DMS53 treated with DMSO at 0.1 percent for 48 hours (cell line): ENCODE results near the gene MAP3K14.
"Not testable (repeated sequence)": the region's sequence is repeated elsewhere in the genome, so short reads cannot be mapped to it uniquely, and the experiment has no call there.

Experiments used
- DNase-seq: peaks from one replicate; lab custom pipeline; 2025; ENCODE audit not compliant: unreplicated experiment; lab: John Stamatoyannopoulos, UW

The MAP3K14 gene

DNA sequence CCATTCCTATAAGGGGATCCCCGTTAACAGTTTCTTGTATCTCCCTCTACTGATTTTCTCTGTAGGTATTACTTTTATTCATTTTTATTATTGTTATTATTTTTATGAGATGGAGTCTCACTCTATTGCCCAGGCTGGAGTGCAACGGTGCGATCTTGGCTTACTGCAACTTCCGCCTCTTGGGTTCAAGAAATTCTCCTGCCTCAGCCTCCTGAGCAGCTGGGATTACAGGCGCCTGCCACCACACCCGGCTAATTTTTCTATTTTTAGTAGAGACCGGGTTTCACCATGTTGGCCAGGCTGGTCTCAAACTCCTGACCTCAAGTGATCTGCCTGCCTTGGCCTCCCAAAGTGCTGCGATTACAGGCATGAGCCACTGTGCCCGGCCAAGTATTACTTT lies 14.6 kb downstream of the MAP3K14 start:
- not testable (repeated sequence) for DNase-seq

DNA sequence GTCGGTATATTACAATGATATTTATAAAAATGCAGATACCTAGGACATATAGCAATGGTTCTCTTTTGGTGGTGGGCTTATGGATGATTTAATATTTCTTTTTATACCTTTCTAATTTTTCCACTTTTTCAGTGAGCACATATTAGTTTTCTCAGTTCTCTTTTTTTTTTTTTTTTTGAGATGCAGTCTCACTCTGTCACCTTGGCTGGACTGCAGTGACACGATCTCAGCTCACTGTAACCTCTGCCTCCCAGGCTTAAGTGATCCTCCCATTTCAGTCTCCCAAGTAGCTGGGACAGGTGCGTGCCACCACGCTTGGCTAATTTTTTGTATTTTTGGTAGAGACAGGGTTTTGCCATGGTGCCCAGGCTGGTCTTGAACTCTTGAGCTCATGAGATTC lies 15.1 kb downstream of the MAP3K14 start:
- DNase-seq = no peak

DNA sequence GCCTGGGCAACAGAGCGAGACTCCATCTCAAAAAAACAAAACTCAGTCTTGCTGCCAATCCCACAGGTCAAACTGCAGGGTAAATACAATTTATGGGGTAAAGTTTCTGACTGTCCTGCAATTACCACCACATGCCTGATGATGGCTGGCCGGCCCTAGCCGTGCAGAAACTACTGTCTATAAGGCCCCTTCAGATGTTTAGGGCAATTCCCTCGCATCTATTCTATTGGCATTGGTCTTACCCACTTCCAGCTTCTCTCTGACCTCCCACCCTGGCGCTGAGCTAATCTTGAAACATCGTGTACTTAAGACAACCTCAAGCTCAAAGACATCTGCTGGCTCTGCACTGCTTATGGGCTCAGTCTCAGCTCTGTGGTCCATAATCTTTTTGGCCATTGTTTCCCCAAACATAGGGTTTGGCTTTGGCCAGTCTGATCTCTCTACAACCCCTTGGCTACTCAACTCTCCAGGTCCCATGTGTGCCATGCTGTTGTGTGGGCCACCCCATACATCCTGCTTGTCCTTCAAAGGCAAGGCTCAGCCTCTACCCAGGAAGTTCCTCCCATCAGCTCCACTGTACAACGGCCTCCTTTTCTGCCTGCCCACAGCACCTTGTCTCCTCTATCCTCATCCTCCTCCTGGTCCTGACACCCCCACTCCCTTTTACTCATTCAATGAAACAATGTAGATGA lies 16.6 kb downstream of the MAP3K14 start:
- DNase-seq = no peak

DNA sequence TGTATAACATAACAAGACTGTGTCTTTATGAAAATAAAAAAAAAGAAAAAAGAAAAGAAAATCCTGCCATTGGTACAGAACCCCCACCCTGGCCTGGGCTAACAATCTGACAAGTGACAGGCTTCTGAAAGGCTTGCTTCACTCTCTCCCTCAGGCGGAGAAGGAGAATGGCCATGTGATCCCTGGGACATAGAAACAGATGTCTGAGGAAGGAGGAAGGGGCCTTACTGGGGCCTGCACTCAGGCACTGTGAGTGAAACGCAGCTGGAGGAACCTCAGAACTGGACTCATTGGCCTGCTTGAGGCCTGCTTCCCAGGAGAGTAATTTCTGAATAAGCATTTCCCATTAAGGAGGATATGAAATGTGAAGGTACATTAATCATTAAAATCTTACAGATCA lies 17.5 kb downstream of the MAP3K14 start:
- DNase-seq = no peak

DNA sequence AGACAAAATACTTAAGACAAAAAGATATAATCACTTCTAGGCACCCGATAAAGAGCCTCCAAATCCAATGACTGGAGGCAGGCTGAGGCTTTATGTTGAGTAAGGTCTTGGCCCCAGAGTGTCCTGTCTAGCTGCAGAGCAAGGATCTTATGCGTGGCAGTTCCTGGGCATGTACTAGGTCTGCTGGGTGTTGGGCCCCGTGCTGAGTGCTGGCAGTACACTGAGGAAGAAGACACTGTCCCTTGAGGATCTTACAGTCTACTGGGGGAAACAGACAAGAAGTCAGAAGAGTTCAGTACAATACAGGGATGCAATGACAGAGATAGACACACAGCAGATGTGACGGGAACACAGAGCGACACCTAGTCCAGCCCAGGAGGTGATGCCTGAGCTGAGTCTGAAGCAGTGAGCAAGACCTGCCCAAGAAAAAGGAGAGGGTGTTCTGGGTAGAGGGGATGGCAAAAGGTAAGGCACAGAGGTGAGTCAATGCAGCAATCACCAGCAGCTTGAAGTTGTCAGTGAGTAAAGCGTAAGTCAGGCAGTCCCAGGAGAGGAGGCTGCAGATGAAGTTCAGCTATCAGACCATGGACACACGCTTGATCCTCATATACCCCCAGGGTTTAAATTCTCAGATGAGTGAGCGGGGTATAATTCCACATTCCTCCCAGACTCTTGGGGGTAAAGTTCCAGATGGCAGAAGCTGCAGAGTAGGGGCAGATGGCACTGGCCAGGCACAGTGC lies 18.1 kb downstream of the MAP3K14 start:
- no peak for DNase-seq

DNA sequence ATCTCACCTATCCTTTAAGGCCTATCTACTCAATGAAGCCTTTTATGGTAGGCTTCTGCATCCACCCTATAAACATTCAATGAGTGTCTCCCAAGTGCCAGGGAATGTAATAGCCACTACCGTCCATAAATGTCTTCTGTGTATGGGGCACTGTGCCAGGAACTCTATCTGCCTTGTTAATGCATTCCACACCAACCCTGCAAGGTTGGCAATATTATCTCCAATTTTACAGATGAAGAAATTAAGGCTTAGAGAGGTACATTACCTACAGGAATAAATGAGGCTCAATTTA lies 20.0 kb downstream of the MAP3K14 start:
- no peak for DNase-seq

DNA sequence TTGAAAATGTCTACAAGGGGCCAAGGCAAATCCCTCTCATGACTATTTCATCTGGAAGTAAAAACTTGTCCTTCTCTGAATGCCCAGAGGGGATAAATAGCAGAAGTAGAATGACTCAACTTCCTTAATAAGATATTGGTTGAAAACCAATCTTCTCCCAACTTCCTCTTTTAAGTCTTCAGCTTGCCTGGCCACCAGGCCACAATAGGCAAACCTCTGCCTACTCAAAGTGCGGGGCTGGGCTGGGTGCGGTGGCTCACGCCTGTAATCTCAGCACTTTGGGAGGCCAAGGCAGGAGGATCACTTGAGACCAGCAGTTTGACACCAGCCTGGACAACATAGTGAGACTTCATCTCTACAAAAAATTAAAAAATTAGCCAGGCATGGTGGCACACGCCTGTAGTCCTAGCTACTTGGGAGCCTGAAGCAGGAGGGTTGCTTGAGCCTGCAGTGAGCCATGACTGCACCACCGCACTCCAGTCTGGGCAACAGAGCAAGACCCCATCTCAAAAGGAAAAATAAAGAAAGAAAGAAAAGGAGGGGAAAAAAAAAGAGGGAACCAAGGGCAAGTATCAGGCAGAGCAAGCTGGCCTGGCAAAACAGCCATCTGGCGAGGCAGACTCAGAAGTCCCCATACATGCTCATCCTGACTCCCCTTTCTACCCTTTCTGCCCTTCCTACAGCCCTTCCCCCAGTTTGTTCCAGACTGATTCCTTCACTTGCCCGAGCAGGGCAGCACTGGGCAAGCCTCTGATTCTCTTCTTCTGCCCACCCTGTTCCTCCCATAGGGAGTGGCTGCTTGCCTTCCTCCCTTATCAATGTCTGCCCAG lies 20.6 kb downstream of the MAP3K14 start:
- no peak for DNase-seq

DNA sequence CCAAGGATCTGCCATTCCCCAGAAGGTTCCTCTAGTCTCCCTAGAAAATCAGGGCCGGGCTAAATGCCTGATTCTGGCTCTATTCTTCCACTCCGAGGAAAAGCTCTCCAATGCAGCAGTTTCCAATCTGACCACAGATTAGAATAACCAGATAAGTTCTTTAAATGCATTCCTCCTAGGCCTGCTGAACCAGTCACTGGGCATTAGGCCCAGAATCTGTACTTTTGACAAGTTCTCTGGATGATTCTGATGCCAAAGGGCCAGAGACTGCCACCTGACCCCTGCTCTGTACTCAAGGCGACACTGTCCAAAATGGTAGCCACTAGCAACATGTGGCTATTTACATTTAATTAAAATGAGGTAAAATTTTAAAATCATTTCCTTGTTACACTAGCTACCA lies 22.3 kb downstream of the MAP3K14 start:
- no peak for DNase-seq

DNA sequence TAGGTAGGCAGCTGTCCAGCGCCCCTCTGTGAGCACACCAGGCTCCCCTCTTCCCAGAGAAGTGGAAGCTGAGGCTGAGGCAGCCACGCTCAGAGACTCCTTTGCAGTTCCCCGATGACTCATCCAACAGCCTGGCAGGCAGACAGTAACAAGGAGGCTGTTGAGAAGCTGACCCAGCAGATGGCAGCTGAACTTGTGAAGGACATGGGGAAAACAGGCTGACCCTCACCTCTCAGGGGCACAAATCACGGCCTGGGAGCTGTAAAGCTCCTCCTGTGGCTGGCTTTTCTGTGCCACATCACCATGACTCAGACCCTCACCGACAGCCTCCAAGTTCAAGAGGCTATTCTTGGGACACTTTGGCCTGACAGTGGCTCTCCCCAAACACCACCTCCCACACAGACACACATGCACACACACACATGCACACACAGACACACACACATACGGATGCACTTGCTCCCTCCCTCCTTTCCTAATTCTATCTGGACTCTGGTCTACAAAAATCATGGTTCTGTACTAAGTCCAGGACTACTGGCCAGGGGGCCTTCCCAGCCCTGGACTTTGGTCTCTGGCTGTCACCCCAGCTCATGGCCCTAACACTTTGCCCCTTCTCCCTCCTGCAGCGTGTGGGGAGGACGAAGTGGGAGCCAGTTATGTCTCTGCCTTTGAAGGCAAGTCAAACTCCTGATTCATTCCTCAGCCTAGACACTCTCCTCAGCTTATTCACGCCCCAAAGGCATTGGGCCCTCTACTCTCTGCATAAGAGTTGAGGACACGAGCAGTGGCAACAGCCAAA lies 23.2 kb downstream of the MAP3K14 start:
- DNase-seq = peak; percentile 87

DNA sequence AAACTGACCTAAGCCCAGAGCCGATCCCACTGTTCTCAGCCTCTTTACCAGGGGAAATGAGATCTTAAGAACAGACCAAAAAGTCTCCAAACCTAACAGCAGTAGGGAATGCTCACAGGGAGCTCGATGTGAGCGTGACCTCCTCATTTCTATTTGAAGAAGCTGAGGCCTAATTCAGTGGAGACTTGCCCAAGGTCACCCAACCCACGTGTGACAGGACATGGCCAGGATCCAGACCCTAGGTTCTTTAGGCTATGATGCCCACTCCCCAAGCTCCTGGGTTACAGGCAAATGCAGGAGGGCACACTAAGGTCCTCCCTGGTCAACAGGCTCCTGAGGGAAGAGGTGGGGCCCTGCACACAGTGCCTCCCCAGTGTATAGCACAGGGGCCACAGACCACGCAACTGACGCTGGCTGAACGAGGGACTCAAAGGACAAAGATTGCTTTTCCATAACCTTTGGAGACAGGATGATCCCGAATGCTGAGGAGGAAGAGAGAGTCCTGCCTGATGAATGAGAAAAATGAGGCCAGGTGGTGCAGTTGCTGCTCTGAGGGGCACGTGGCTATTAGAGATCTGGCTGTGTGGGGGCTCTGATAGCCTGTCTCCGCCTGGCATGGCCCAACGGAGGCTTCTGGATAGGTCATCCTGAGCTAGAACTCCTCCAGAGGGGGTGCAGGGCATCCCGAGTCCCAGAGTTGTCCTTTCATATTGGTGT lies 24.0 kb downstream of the MAP3K14 start:
- no peak for DNase-seq

DNA sequence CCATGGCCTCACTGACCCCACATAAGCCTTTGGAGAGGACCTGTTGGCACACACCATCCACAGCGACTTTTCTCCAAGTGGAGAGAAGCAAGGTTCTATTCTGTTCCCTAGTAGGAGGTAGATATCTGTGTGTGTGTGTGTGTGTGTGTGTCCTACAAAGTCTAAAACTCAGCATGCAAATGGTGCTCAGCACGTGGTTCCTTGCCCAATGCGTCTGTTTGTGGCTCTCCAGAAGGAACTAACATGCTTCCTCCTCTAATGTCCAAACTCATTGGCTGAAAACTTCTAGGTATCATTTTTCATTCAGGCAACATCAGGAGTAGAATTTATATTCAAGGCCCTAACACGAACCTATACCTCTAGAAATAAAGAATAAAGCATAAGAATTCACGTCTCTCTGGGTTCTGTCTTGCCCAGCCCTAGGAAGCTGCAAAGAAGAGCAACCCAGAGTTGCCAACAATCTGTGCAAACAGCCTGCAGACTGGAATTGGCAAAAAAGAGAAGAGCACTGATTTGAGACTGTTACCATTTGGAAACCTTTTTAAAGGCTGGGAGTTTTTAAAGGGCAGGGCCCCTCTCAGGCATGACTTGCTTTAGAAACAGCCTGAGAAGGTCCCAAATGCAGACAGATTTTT lies 25.5 kb downstream of the MAP3K14 start:
- no peak for DNase-seq

DNA sequence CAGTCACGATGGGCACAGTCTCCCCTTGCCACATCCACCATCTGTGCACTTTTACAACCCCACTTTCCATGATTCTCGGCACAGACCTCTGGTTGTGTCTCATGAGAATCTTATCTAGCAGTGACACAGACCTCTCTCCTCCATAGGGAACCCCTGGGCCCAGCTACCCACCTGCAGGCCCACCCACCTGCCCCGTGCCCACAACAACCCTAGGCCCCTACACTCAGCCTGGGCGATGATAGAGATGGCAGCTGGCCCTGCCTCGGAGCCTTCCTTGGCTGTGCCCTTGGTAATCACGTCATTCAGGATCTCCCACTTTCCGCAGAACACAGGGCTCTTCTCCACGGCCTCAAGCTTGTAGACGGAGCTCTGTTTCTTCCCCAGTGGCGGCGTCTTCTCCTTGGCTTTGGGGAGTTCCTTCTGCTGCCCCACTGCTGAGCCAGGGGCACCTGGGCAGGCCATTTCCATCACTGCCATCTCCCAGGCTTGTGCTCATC lies 26.5 kb downstream of the MAP3K14 start:
- no peak for DNase-seq

DNA sequence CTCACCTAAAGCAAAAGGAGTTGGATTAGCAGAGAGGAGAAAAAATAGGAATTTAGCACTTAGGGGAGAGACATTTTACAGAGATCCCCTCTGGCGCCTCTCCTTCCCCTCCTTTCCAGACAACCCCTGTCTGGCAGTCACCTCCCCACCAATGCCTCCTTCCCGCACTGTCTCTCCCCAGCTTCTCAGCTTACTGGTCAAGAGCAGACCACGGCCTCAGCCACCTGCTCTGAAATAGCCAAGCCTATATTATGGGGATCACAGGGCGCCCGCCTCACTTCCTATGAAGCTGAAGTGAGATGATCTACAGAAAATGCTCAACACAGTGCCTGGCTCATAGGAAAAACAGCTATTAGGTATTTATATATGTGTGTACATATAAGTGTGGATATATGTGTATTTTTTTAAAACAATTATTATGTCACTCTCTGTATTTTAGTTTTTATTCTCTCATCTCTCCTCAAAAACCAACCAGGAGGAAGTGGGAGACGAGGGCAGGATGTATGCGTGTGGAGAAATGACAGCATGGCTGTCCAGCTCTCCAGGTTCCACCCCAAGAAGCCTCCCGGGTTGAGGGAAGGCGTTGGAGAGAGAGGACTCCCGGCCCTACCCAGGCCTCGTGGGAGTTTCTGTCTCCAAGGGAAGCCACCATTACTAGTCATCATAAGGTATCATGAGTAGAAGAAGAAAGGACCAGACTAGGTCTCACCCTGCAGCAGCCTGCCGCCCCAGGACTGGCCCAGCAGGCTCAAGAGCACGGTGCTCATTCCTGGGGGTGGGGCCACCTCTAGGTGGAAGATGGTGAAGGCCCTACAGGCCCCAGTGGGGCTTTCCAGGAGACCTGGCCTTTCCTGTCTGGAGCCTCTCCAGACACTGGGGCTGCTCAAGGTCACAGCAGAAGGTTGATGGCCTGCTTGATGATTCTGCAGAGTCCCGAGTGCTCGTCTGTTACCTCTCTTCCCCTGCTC lies 27.2 kb downstream of the MAP3K14 start:
- no peak for DNase-seq

DNA sequence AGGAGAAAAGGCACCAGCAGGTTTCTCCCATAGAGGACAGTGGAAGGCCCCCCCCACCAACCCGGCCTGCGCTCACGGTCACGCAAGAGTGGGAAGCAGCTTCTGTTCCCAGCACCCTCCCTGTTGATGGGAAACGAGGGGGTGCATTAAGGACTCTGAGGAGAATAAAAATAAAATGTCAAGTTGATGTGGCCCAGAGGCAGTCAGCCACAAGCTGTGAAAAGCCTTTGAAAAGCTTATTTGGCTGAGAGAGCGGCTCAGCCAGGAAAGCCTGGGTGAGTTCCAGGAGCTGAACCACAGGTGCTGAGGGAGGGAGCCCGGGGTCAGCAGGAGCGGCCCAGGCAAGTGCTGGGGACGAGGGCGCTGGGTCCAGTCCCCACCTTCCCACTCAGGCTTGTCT lies 28.0 kb downstream of the MAP3K14 start:
- DNase-seq = no peak

DNA sequence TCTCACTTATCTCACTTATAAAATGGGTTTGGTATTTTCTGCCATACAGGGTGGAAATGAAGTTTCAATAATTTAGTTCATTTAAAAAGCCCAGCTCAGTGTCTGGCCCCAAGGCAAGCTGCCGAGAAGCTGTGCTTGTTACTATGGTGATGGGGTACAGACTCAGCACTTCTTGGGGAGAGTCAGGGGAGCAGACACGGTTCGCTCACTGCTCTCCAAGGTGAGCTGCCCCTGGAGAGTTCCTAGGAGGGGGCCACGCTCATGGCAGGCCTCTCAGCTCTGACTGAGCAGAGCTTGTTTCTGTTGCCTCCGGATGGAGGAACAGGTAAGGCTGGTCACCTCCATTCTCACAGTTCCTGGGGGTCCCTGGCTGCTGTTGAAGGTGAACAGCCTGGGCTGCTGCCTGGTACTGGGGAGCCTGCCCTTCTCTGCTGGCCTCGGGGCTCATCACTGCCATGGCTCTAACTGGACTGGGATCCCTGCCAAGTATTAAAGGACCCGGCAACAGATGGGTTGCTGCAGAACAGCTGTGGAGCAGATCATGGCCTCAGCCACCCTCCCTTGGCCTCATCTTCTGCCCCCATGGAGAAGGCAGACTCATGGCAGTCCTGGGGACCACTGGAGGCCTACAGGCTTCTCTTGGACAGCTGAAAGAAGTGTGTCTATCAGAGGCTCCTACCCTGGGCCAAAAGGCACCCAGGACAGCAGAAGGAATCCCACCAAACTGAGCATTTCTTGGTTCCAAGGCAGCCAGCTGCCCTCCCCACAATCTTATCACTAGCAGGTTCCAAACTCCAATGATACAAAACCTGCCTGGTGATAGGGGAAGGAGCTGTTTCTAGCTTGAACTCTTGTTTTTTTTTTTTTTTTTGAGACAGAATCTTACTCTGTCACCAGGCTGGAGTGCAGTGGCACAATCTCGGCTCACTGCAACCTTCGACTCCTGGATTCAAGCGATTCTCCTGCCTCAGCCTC lies 29.0 kb downstream of the MAP3K14 start:
- DNase-seq = no peak

DNA sequence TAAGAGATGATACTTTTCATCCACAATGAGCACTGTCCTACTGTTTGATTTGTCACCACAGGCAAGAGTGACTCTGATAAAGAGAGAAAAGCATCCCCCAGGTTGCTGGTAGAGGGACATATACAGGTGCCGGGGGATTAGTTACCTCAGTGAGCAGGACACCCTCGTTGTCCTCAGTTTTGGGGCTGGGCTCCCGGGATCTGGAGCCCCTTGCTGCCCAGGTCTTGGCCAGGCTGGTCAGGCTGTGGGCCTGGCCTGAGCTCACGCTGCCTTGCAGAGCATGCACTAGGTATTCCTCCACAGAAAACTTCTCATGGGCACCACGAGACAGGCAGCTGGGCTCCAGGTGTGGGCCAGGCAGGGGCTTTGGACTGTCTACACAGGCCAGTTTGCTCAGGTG lies 30.5 kb downstream of the MAP3K14 start:
- no peak for DNase-seq
